Measurements from ENCODE around the gene GABRR2. TPM values are rescaled to one million over a fixed set of nuclear protein-coding genes. Genes with fewer than 3 reads are reported as not detected.
A peak's percentile ranks its signal among the peaks of the same experiment; 100 is the strongest.

The GABRR2 gene
- total RNA-seq, 4 donors from 2014 or later, result 0.27 to 0.62 TPM; not detected in 2

GRCh38 chr6:89278956-89279355 is 36.1 kb downstream of the GABRR2 start:
- DNase-seq (ENCODE audit: low spot score in 2 of 2), result peak in 1 of 2 donors; percentile 77
- WGBS, 2 donors, result 87% methylated on average over 9 of the region's 9 CpGs
- TF ChIP-seq POLR2A (IDR thresholded peaks at IDR 0.05), result no peak
- TF ChIP-seq CTCF (IDR thresholded peaks at IDR 0.05), result no peak
- H3K4me3 ChIP-seq (ENCODE audit: low read depth, poor library complexity, severe bottlenecking), result no peak overlapping the region
- intact Hi-C loops (cut with DNase I; ENCODE audit: low total_unique reads), result no loop called here

- WGBS, 2 donors, result 89 to 96% methylated on average over 4 of the region's 4 CpGs
- intact Hi-C loops (cut with DNase I; ENCODE audit: low total_unique reads), result no loop called here
- TF ChIP-seq POLR2A (IDR thresholded peaks at IDR 0.05) (no peak), CTCF (IDR thresholded peaks at IDR 0.05) (no peak)
- H3K4me3 ChIP-seq (ENCODE audit: low read depth, poor library complexity, severe bottlenecking), result no peak overlapping the region
- no peak for DNase-seq (ENCODE audit: low spot score in 2 of 2)
Observed at GRCh38 chr6:89275900-89276299, 39.2 kb downstream of the GABRR2 start.

GRCh38 chr6:89273816-89274215 is 41.3 kb downstream of the GABRR2 start:
- TF ChIP-seq POLR2A (IDR thresholded peaks at IDR 0.05), result no peak
- TF ChIP-seq CTCF (IDR thresholded peaks at IDR 0.05), result no peak
- 96 to 100% methylated on average over 3 of the region's 3 CpGs for WGBS, 2 donors
- intact Hi-C loops (cut with DNase I; ENCODE audit: low total_unique reads), result no loop called here
- DNase-seq (ENCODE audit: low spot score in 2 of 2), result peak in 1 of 2 donors; percentile 7
- H3K4me3 ChIP-seq (ENCODE audit: low read depth, poor library complexity, severe bottlenecking), result no peak overlapping the region

DNA sequence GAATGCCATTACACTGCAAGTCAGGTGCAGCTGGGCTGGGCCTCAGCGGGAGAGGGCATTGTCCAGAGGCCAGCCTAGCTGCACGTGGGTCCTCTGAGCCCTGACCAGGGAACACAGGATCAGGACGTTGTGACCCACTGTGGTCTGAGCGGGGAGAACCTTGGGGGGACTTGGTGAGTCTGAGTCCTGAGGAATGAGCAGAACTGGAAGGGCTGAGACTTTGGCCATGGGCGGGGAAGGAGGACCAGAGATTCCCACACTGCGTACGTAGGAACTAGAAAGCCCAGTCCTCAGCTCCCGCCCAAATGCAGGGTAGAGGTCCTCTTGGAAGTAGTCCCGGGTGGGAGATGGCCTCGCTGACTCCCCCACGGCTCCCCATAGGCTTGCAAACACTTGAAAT is 42.5 kb downstream of the GABRR2 start:
- 91% methylated on average over 11 of the region's 11 CpGs for WGBS, 2 donors
- DNase-seq (ENCODE audit: low spot score in 2 of 2), result peak in 1 of 2 donors; percentile 73
- intact Hi-C loops (cut with DNase I; ENCODE audit: low total_unique reads), result no loop called here
- no peak overlapping the region for H3K4me3 ChIP-seq (ENCODE audit: low read depth, poor library complexity, severe bottlenecking)
- TF ChIP-seq CTCF (IDR thresholded peaks at IDR 0.05) (no peak), POLR2A (IDR thresholded peaks at IDR 0.05) (no peak)

GRCh38 chr6:89270951-89271721 is 44.0 kb downstream of the GABRR2 start:
- TF ChIP-seq CTCF (IDR thresholded peaks at IDR 0.05), result no peak
- no peak for TF ChIP-seq POLR2A (IDR thresholded peaks at IDR 0.05)
- 85 to 87% methylated on average over 14 of the region's 14 CpGs for WGBS, 2 donors
- DNase-seq (ENCODE audit: low spot score in 2 of 2), result peak in 1 of 2 donors; percentile 82
- no peak overlapping the region for H3K4me3 ChIP-seq (ENCODE audit: low read depth, poor library complexity, severe bottlenecking)
- intact Hi-C loops (cut with DNase I; ENCODE audit: low total_unique reads), result no loop called here

- H3K4me3 ChIP-seq (ENCODE audit: low read depth, poor library complexity, severe bottlenecking), result no peak overlapping the region
- TF ChIP-seq POLR2A (IDR thresholded peaks at IDR 0.05) (no peak), CTCF (IDR thresholded peaks at IDR 0.05) (no peak)
- intact Hi-C loops (cut with DNase I; ENCODE audit: low total_unique reads), result no loop called here
- 54 to 64% methylated on average over 3 of the region's 3 CpGs for WGBS, 2 donors
- no peak for DNase-seq (ENCODE audit: low spot score in 2 of 2)
Observed at GRCh38 chr6:89269981-89270380, 45.1 kb downstream of the GABRR2 start.

Measured in lower leg skin (tissue), 4 donors.